Chondrocyte (in vitro differentiated cells): Measurements from ENCODE around the gene AMPD1. TPM values are rescaled to one million over a fixed set of nuclear protein-coding genes. Genes with fewer than 3 reads are reported as not detected.

Experiments used
- DNase-seq: peaks from one replicate; pipeline ENCODE4 v3.0.0; 2021; ENCODE audit warnings: mixed read lengths, low spot score
- H3K27ac Mint-ChIP-seq: one replicate; pipeline ENCODE4 v1.8.0; 2021; ENCODE audit warnings: mild to moderate bottlenecking, moderate library complexity, mixed read lengths; ENCODE audit not compliant: unreplicated experiment
- H3K27me3 Mint-ChIP-seq: 2 replicates; pipeline ENCODE4 v1.8.0; 2021; ENCODE audit warnings: low read depth, mixed read lengths
- H3K36me3 Mint-ChIP-seq: 2 replicates; pipeline ENCODE4 v1.8.0; 2021; ENCODE audit warnings: low read depth, mixed read lengths
- H3K4me1 Mint-ChIP-seq: 2 replicates; pipeline ENCODE4 v1.8.0; 2021; ENCODE audit warnings: low read depth, mild to moderate bottlenecking, mixed read lengths
- H3K4me3 Mint-ChIP-seq: one replicate; pipeline ENCODE4 v1.8.0; 2021; ENCODE audit warnings: mild to moderate bottlenecking, moderate library complexity, mixed read lengths; ENCODE audit not compliant: unreplicated experiment
- H3K9me3 Mint-ChIP-seq: 2 replicates; pipeline ENCODE4 v1.8.0; 2021; ENCODE audit warnings: low read depth, mixed read lengths
- long read RNA-seq: library from polyadenylated mRNA; stranded (forward); transcript quantifications from one replicate; pipeline ENCODE4 v2.0.0, GENCODE V29; 2021
- total RNA-seq: library from RNA; stranded (reverse); gene quantifications from 3 replicates; pipeline ENCODE4 v1.2.1, GENCODE V29; 2021
- TF ChIP-seq, protein P1 (sequence below): fragments of 200-600 bp; sonication (generic); IDR thresholded peaks from 2 replicates; pipeline ENCODE4 v1.5.0; 2021; ENCODE audit warnings: antibody characterized with exemption, mild to moderate bottlenecking, moderate library complexity

The AMPD1 gene
- not detected in 3 replicates for total RNA-seq
- long read RNA-seq: 0 reads

DNA sequence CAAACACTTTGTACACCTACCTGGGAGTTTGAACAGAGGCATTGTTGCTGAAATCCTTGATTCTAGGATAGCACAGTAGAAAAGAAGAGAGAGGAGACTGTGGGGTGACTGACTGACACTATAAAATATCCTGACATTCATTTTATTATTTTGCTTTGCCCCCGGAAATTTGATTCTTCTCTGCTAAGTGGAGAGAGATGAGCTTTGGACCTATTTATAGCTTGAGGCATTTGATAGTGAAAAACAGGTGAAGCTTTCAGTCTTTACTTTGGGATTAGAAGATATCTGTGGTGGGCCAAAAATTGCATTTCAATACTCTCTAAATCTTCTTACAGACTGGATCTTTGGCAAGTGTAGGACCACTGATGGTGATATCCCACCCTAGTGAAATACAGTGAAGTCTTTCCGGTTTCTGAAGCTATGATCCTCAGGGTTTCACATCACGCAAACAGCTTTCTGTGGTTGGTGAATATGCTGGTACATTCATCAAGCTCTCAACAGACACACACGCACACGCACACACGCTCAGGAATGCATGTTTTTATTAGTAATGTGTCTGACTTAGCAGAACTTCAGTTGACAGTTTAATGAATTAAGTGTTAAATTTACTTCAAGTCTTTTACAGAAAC, at the start of gene AMPD1:
Gene AMPD1, minus strand, starts transcription at position 117 of the 629 bp plus-strand sequence. Its CDS starts 75 bp downstream, at position 42.
- H3K27me3 Mint-ChIP-seq: peaks cover 7% of the 10 kb centered on the region
- H3K4me3 Mint-ChIP-seq: no peak within 1 kb of the TSS
- H3K27ac Mint-ChIP-seq: no peak within 1 kb of the TSS

DNA sequence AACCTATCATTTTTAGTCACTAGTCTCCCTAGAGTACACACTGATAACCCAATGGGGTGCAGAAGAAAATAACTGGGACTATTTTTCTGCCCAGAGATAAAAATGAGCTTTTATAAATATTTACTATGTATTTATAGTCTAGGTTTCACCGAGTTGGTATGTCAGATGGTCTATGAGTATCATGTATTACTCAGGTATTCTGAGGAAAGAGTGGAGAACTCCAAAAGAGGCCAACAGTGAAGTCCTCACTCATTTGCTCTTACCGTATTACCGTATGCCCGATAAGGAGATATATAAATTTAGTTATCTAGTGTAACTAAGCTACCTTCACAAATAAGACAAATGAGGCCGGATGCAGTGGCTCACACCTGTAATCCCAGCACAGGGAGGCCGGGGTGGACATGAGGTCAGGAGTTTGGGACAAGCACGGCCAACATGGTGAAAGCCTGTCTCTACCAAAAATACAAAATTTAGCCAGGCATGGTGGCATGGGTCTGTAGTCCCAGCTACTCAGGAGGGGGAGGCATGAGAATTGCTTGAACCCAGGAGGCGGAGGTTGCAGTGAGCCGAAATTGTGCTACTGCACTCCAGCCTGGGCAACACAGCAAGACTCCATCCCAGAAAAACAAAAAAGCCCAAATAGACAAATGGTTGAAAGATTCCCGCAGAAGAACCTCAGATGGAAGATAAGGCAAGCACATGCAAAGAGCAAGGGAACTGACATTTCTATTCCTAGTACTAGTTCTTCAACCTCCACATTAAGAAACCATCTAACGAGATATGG, 46.8 kb upstream of the AMPD1 start:
- Mint-ChIP-seq H3K4me3 (no peak overlapping the region), H3K36me3 (peaks cover 11% of the 10 kb centered on the region), H3K4me1 (peaks cover 15% of the 10 kb centered on the region), H3K27me3 (no peaks in the 10 kb centered on the region), H3K27ac (no peak overlapping the region), H3K9me3 (no peaks in the 10 kb centered on the region)
- TF ChIP-seq, protein P1, sequence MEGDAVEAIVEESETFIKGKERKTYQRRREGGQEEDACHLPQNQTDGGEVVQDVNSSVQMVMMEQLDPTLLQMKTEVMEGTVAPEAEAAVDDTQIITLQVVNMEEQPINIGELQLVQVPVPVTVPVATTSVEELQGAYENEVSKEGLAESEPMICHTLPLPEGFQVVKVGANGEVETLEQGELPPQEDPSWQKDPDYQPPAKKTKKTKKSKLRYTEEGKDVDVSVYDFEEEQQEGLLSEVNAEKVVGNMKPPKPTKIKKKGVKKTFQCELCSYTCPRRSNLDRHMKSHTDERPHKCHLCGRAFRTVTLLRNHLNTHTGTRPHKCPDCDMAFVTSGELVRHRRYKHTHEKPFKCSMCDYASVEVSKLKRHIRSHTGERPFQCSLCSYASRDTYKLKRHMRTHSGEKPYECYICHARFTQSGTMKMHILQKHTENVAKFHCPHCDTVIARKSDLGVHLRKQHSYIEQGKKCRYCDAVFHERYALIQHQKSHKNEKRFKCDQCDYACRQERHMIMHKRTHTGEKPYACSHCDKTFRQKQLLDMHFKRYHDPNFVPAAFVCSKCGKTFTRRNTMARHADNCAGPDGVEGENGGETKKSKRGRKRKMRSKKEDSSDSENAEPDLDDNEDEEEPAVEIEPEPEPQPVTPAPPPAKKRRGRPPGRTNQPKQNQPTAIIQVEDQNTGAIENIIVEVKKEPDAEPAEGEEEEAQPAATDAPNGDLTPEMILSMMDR: no peak
- no peak for DNase-seq

More for the DNA sequence above, at the start of gene AMPD1:
- no peak for DNase-seq
- H3K36me3 Mint-ChIP-seq: no peaks in the 10 kb centered on the region
- no peaks in the 10 kb centered on the region for H3K9me3 Mint-ChIP-seq
- TF ChIP-seq, protein P1: no peak
- H3K4me1 Mint-ChIP-seq: peaks cover 16% of the 10 kb centered on the region

DNA sequence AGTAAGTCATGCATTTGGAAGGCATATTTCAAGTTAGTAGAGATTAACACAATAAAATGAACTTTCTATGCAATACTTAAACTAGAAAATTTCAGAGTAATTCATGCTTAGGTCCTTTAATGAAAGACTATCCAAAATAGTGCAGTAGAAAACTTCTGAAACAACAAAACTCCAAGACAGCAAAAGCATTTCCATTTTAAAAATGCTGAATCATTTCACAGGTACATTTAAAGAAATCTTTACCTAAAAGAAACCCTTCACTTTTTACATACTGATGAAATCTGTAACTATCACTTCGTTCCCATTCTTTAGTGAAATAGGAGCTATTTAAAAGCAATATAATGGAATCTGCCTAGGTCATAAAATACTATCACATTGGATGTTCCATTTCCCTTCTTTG, 45.0 kb upstream of the AMPD1 start:
- Mint-ChIP-seq H3K4me1 (peaks cover 5% of the 10 kb centered on the region), H3K36me3 (peaks cover 25% of the 10 kb centered on the region), H3K4me3 (no peak overlapping the region), H3K27ac (no peak overlapping the region), H3K27me3 (no peaks in the 10 kb centered on the region), H3K9me3 (no peaks in the 10 kb centered on the region)
- TF ChIP-seq, protein P1: no peak
- no peak for DNase-seq

DNA sequence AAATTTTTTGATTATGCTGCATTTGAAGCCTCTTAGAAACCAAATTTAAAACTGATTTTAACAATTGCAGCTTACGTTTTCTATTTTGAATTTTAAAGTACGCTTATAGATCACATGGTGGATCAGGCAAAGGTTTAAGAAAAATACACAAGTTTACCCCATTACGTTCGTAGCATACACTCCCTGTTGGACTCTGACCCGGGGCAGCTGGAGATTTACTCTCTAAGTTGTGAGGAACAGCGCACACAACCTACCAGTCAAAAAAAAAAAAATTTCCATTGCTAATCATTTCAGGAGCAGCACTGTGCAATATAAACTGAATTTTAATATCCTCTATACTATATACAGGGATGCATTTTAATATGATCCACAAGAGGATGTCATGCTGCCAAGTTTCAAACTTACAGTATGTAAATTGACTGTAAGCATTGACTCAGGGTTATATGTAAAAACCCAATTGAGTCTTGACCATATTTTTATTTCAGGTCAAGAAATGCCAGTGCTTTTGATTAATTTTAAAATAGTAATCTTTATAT, 42.0 kb upstream of the AMPD1 start:
- no peaks in the 10 kb centered on the region for H3K27me3 Mint-ChIP-seq
- no peak for DNase-seq
- TF ChIP-seq, protein P1: no peak
- H3K4me3 Mint-ChIP-seq: no peak overlapping the region
- no peaks in the 10 kb centered on the region for H3K9me3 Mint-ChIP-seq
- H3K27ac Mint-ChIP-seq: no peak overlapping the region
- peaks cover 37% of the 10 kb centered on the region for H3K36me3 Mint-ChIP-seq
- H3K4me1 Mint-ChIP-seq: no peaks in the 10 kb centered on the region

DNA sequence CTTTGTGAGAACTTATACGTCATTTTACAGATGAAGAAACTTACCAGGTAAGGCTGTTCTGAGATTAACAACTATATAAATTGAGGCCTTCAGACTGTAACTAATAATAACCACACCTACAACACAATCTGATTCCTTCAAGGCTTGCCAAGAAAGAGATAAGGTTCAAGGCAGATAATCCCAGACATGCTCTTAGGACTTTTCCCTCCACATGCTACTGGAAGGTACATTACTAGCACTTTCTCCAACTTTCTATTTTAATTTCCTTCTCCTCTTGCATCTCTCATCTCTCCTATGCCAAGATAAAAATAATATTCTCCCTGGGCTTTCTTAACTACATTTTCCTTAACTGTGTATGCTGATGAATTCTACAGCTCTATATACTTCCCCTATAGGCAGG, 40.1 kb upstream of the AMPD1 start:
- TF ChIP-seq, protein P1: no peak
- Mint-ChIP-seq H3K4me1 (peaks cover 4% of the 10 kb centered on the region), H3K27ac (no peak overlapping the region), H3K4me3 (no peak overlapping the region), H3K27me3 (no peaks in the 10 kb centered on the region), H3K36me3 (peaks cover 43% of the 10 kb centered on the region), H3K9me3 (no peaks in the 10 kb centered on the region)
- no peak for DNase-seq
